Activated naive CD4-positive, alpha-beta T cell treated with anti-CD3 and anti-CD28 coated beads for 36 hours (primary cell): Measurements from ENCODE around the gene CRADD. TPM values are rescaled to one million over a fixed set of nuclear protein-coding genes. Genes with fewer than 3 reads are reported as not detected.
"Not testable (repeated sequence)": the region's sequence is repeated elsewhere in the genome, so short reads cannot be mapped to it uniquely, and the experiment has no call there.

Experiments
- CTCF ChIA-PET: fragments of 350-600 bp; sonication (Branson Sonifier 250); formaldehyde crosslinking; loops from one replicate; lab custom pipeline; 2021; ENCODE audit warnings: antibody characterized with exemption; lab: Charles Lee
- DNase-seq: peaks from one replicate; pipeline ENCODE4 v3.0.0-alpha.2; 2020
- H3K27ac Mint-ChIP-seq: one replicate; pipeline ENCODE4 v1.8.0; 2021; ENCODE audit warnings: mild to moderate bottlenecking, mixed read lengths
- H3K27me3 Mint-ChIP-seq: one replicate; pipeline ENCODE4 v1.8.0; 2021; ENCODE audit warnings: low read depth, mixed read lengths
- H3K36me3 Mint-ChIP-seq: one replicate; pipeline ENCODE4 v1.8.0; 2021; ENCODE audit warnings: low read depth, mixed read lengths
- H3K4me1 Mint-ChIP-seq: one replicate; pipeline ENCODE4 v1.8.0; 2021; ENCODE audit warnings: low read depth, mixed read lengths
- H3K4me3 Mint-ChIP-seq: one replicate; pipeline ENCODE4 v1.8.0; 2021; ENCODE audit warnings: mild to moderate bottlenecking, moderate library complexity, mixed read lengths
- H3K9me3 Mint-ChIP-seq: one replicate; pipeline ENCODE4 v1.8.0; 2021; ENCODE audit warnings: mixed read lengths
- intact Hi-C: fragments of 100-400 bp; cut with micrococcal nuclease; formaldehyde crosslinking; loops from one replicate; pipeline ENCODE4 v1.15.1; 2023
- total RNA-seq, 2 experiments: library from RNA; stranded (reverse); gene quantifications; one replicate each; pipeline ENCODE4 v1.2.3, GENCODE V29; 2021

The CRADD gene
- total RNA-seq, 2 experiments from 2014 or later = 14.3 to 15.6 TPM

GRCh38 chr12:93880853-93881522 is 203.8 kb downstream of the CRADD start:
- Mint-ChIP-seq H3K9me3 (peaks cover 11% of the 10 kb centered on the region), H3K4me1 (peaks cover 15% of the 10 kb centered on the region), H3K4me3 (no peak overlapping the region), H3K27me3 (no peaks in the 10 kb centered on the region), H3K27ac (no peak overlapping the region), H3K36me3 (peaks cover 3% of the 10 kb centered on the region)
- DNase-seq = no peak
- intact Hi-C loops = no loop called here
- CTCF ChIA-PET = no interaction called here

GRCh38 chr12:93882763-93883162 is 205.6 kb downstream of the CRADD start:
- no peaks in the 10 kb centered on the region for H3K9me3 Mint-ChIP-seq
- peaks cover 15% of the 10 kb centered on the region for H3K4me1 Mint-ChIP-seq
- no peak overlapping the region for H3K4me3 Mint-ChIP-seq
- no peak for DNase-seq
- no peaks in the 10 kb centered on the region for H3K36me3 Mint-ChIP-seq
- CTCF ChIA-PET = no interaction called here
- H3K27ac Mint-ChIP-seq = no peak overlapping the region
- intact Hi-C loops = no loop called here
- H3K27me3 Mint-ChIP-seq = no peaks in the 10 kb centered on the region

- Mint-ChIP-seq H3K4me1 (peaks cover 15% of the 10 kb centered on the region), H3K4me3 (no peak overlapping the region), H3K27me3 (no peaks in the 10 kb centered on the region), H3K36me3 (no peaks in the 10 kb centered on the region), H3K27ac (no peak overlapping the region), H3K9me3 (no peaks in the 10 kb centered on the region)
- intact Hi-C loops = no loop called here
- CTCF ChIA-PET = no interaction called here
- no peak for DNase-seq
Observed at GRCh38 chr12:93883436-93884154, 206.4 kb downstream of the CRADD start.

- Mint-ChIP-seq H3K27ac (no peak overlapping the region), H3K4me1 (peaks cover 15% of the 10 kb centered on the region), H3K4me3 (no peak overlapping the region), H3K36me3 (no peaks in the 10 kb centered on the region), H3K9me3 (no peaks in the 10 kb centered on the region), H3K27me3 (no peaks in the 10 kb centered on the region)
- intact Hi-C loops = no loop called here
- DNase-seq = no peak
- CTCF ChIA-PET = no interaction called here
Observed at GRCh38 chr12:93884794-93885460, 207.8 kb downstream of the CRADD start.

GRCh38 chr12:93885973-93886532 is 208.9 kb downstream of the CRADD start:
- H3K4me3 Mint-ChIP-seq, H3K27me3 Mint-ChIP-seq: not testable (repeated sequence)

GRCh38 chr12:93886533-93887511 is 209.6 kb downstream of the CRADD start:
- no peak overlapping the region for H3K27ac Mint-ChIP-seq
- no peaks in the 10 kb centered on the region for H3K27me3 Mint-ChIP-seq
- H3K4me3 Mint-ChIP-seq = no peak overlapping the region
- intact Hi-C loops = no loop called here
- no peaks in the 10 kb centered on the region for H3K4me1 Mint-ChIP-seq
- H3K9me3 Mint-ChIP-seq = no peaks in the 10 kb centered on the region
- H3K36me3 Mint-ChIP-seq = no peaks in the 10 kb centered on the region
- DNase-seq = no peak
- CTCF ChIA-PET = interaction anchor here (0.6 to 0.8 kb wide), 2 partner anchors 215 to 258 kb away, joined by 3 read pairs; no protein-coding TSS in a partner anchor

More at GRCh38 chr12:93885973-93886532, 208.9 kb downstream of the CRADD start:
- intact Hi-C loops, DNase-seq, H3K36me3 Mint-ChIP-seq, H3K27ac Mint-ChIP-seq, H3K9me3 Mint-ChIP-seq, H3K4me1 Mint-ChIP-seq: not testable (repeated sequence)
- CTCF ChIA-PET = interaction anchor here (0.6 kb wide), 1 partner anchor 258 kb away, joined by 3 read pairs; no protein-coding TSS in a partner anchor

- H3K36me3 Mint-ChIP-seq = no peaks in the 10 kb centered on the region
- intact Hi-C loops = no loop called here
- CTCF ChIA-PET = interaction anchor here (1.2 to 1.4 kb wide), 2 partner anchors 85 to 215 kb away, joined by 3 to 5 read pairs; no protein-coding TSS in a partner anchor
- H3K27ac Mint-ChIP-seq = no peak overlapping the region
- no peaks in the 10 kb centered on the region for H3K9me3 Mint-ChIP-seq
- H3K27me3 Mint-ChIP-seq = no peaks in the 10 kb centered on the region
- no peaks in the 10 kb centered on the region for H3K4me1 Mint-ChIP-seq
- no peak for DNase-seq
- H3K4me3 Mint-ChIP-seq = no peak overlapping the region
Observed at GRCh38 chr12:93888964-93889363, 211.8 kb downstream of the CRADD start.

GRCh38 chr12:93889516-93890212 is 212.5 kb downstream of the CRADD start:
- intact Hi-C loops = loop anchor here (5.0 kb wide), 1 partner anchor 687 kb away; no protein-coding TSS in a partner anchor
- Mint-ChIP-seq H3K4me3 (no peak overlapping the region), H3K36me3 (no peaks in the 10 kb centered on the region), H3K27me3 (no peaks in the 10 kb centered on the region), H3K4me1 (no peaks in the 10 kb centered on the region), H3K27ac (no peak overlapping the region), H3K9me3 (no peaks in the 10 kb centered on the region)
- CTCF ChIA-PET = no interaction called here
- DNase-seq = no peak

GRCh38 chr12:93892423-93893268 is 215.5 kb downstream of the CRADD start:
- Mint-ChIP-seq H3K4me1 (peaks cover 5% of the 10 kb centered on the region), H3K27ac (no peak overlapping the region), H3K36me3 (no peaks in the 10 kb centered on the region), H3K9me3 (no peaks in the 10 kb centered on the region), H3K4me3 (no peak overlapping the region), H3K27me3 (no peaks in the 10 kb centered on the region)
- DNase-seq = no peak
- CTCF ChIA-PET = interaction anchor here (0.6 kb wide), 1 partner anchor 349 kb away, joined by 3 read pairs; no protein-coding TSS in a partner anchor
- intact Hi-C loops = loop anchor here (5.0 kb wide), 1 partner anchor 690 kb away; no protein-coding TSS in a partner anchor

GRCh38 chr12:93894391-93895088 is 217.4 kb downstream of the CRADD start:
- H3K9me3 Mint-ChIP-seq = no peaks in the 10 kb centered on the region
- H3K36me3 Mint-ChIP-seq = no peaks in the 10 kb centered on the region
- no peak overlapping the region for H3K27ac Mint-ChIP-seq
- peaks cover 18% of the 10 kb centered on the region for H3K4me1 Mint-ChIP-seq
- intact Hi-C loops = loop anchor here (5.0 kb wide), 1 partner anchor 692 kb away; no protein-coding TSS in a partner anchor
- DNase-seq = no peak
- H3K27me3 Mint-ChIP-seq = no peaks in the 10 kb centered on the region
- no peak overlapping the region for H3K4me3 Mint-ChIP-seq
- CTCF ChIA-PET = interaction anchor here (1.2 kb wide), 1 partner anchor 127 kb away, joined by 4 read pairs; no protein-coding TSS in a partner anchor
